Stimulated activated CD4-positive, alpha-beta T cell treated with anti-CD3 and anti-CD28 coated beads, TNF-alpha, amount 100 ng/mL, for 4 hours (primary cell): ENCODE data around the gene MYADM.
"Not testable (repeated sequence)": the region's sequence is repeated elsewhere in the genome, so short reads cannot be mapped to it uniquely, and the experiment has no call there.

Experiments used
- DNase-seq, 3 experiments: peaks; one replicate each; pipeline ENCODE4 v3.0.0-alpha.2; 2020; ENCODE audit warnings: low read depth in 3 of 3

MYADM gene

GRCh38 chr19:53868892-53869804 lies 1.5 kb downstream of the MYADM start:
- DNase-seq = peak; percentile 61 to 81 (median 73)

GRCh38 chr19:53869805-53870484 lies 2.3 kb downstream of the MYADM start:
- DNase-seq = not testable (repeated sequence)

- DNase-seq = no peak
Observed at GRCh38 chr19:53870485-53870844, 2.8 kb downstream of the MYADM start.

GRCh38 chr19:53871454-53871853 lies 3.8 kb downstream of the MYADM start:
- DNase-seq = no peak

- DNase-seq = no peak
Observed at GRCh38 chr19:53872762-53873161, 5.1 kb downstream of the MYADM start.

GRCh38 chr19:53873773-53874605 lies 6.3 kb downstream of the MYADM start:
- DNase-seq = no peak

- no peak for DNase-seq
Observed at GRCh38 chr19:53874606-53874990, 6.9 kb downstream of the MYADM start.

GRCh38 chr19:53875602-53876325 lies 8.1 kb downstream of the MYADM start:
- no peak for DNase-seq

GRCh38 chr19:53876651-53877224 lies 9.1 kb downstream of the MYADM start:
- no peak for DNase-seq

- no peak for DNase-seq
Observed at GRCh38 chr19:53877361-53877766, 9.7 kb downstream of the MYADM start.

- DNase-seq = no peak
Observed at GRCh38 chr19:53878776-53879139, 11.1 kb downstream of the MYADM start.

- DNase-seq = peak; percentile 54 to 63 (median 60)
Observed at GRCh38 chr19:53879140-53880081, 11.7 kb downstream of the MYADM start.

GRCh38 chr19:53880711-53881481 lies 13.2 kb downstream of the MYADM start:
- no peak for DNase-seq

GRCh38 chr19:53881482-53882390 lies 14.1 kb downstream of the MYADM start, which contains the start of gene PRKCG:
Gene PRKCG, plus strand, starts transcription at chr19:53882197. Its CDS starts 298 bp downstream, at chr19:53882495.
- DNase-seq = peak in 2 of 3 experiments; percentile 20 to 28

GRCh38 chr19:53882391-53883050 lies 14.8 kb downstream of the MYADM start:
- DNase-seq = no peak

GRCh38 chr19:53883231-53883661 lies 15.6 kb downstream of the MYADM start:
- no peak for DNase-seq

GRCh38 chr19:53883741-53884140 lies 16.1 kb downstream of the MYADM start:
- DNase-seq = no peak
